Vein endothelial cell (primary cell): ENCODE data around the gene CTNNB1. TPM values are rescaled to one million over a fixed set of nuclear protein-coding genes. Genes with fewer than 3 reads are reported as not detected.

Experiments used
- small RNA-seq: library from RNA; depleted of rRNA; stranded (forward); fragments of <200 nt; gene quantifications from one replicate; pipeline ENCODE3, GENCODE V24; 2012
- total RNA-seq: library from RNA; depleted of rRNA; stranded (reverse); fragments of >200 nt; gene quantifications from 2 replicates; pipeline ENCODE4 v1.2.3, GENCODE V29; 2012

Gene CTNNB1
- 1,745 and 1,779 TPM in 2 replicates for total RNA-seq

GRCh38 chr3:41198950-41199865 is at the start of gene CTNNB1:
CTNNB1 (plus strand) TSS chr3:41199505; CDS start chr3:41224069, 24,564 bp downstream.

Small RNA genes lying within 50 kb of the gene (small RNA-seq; reads per million reads assigned to genes)
- not detected for gene MRPS31P1
